Astrocyte of the spinal cord (primary cell): ENCODE results near the gene LIN37.

Source experiments
- DNase-seq: peaks from one replicate; pipeline ENCODE4 v3.0.0; 2011; ENCODE audit warnings: low read depth, low spot score
- H3K4me3 ChIP-seq: 2 replicates; pipeline ENCODE4 v1.5.1; 2011; ENCODE audit warnings: low read depth, mild to moderate bottlenecking, low read length, moderate library complexity
- in situ Hi-C: cut with HindIII; loops from 2 replicates; pipeline ENCODE4 v1.10.0; 2017; ENCODE audit warnings: low sequenced_read_pairs
- TF ChIP-seq, protein P1 (sequence below): IDR thresholded peaks from 2 replicates; pipeline ENCODE4 v1.5.1; 2012; ENCODE audit warnings: low read depth, mild to moderate bottlenecking, low read length, inconsistent platforms

The LIN37 gene

DNA sequence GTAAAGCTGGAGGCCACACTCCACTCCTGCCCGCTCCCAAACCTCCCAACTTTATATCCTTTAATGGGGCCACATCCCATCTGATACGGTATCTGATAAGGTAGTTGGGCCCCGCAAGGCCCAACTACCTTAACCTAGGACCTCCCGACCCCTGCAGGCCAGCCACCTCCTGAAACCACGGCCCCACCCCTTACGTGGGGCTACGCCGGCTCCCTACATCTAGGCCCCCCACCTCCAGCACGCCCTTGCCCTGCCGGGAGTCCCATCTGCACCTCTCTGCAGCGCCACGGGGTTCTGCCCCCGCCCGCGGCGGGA lies 8.3 kb upstream of the LIN37 start:
- peak overlapping the region; percentile 57 for H3K4me3 ChIP-seq
- in situ Hi-C loops, result no loop called here
- DNase-seq, result no peak
- TF ChIP-seq, protein P1, sequence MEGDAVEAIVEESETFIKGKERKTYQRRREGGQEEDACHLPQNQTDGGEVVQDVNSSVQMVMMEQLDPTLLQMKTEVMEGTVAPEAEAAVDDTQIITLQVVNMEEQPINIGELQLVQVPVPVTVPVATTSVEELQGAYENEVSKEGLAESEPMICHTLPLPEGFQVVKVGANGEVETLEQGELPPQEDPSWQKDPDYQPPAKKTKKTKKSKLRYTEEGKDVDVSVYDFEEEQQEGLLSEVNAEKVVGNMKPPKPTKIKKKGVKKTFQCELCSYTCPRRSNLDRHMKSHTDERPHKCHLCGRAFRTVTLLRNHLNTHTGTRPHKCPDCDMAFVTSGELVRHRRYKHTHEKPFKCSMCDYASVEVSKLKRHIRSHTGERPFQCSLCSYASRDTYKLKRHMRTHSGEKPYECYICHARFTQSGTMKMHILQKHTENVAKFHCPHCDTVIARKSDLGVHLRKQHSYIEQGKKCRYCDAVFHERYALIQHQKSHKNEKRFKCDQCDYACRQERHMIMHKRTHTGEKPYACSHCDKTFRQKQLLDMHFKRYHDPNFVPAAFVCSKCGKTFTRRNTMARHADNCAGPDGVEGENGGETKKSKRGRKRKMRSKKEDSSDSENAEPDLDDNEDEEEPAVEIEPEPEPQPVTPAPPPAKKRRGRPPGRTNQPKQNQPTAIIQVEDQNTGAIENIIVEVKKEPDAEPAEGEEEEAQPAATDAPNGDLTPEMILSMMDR, result no peak

DNA sequence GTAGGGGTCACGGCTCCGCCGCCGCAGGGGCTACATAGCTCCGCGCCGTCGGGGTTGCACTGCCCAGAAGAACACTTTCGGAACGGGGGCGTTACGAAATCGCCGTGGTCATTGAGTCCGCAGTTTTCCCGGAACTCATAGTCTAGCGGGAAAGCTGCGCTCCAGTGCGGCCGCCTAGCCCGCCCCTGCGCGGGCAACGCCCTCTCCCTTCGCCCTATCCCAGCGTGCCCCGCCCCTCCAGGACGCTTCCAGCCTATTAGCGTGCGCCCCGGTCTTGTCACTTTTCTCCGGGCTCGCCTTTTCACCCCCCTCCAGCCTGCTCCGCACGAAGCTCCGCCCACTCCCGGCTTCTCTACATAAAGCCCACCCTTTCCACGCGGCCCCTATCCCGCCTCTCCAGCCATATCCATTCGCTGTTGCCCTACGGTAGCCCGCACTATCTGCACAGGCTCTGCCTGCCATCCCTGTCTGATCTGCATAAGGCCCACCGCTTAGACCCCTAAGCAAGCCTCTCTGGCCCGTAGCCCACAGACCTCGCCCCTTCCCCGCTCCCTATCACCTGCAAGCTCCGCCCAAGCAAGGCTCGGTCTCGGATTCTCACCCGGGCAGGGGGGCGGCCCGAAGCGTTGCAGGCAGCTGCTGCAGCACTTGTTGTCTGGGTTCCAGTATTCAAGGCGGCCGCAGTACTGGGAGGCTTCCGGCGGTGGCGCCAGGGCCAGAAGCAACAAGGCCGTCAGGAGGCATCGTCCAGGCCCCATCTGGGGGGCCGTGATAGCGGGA lies 7.8 kb upstream of the LIN37 start:
- H3K4me3 ChIP-seq, result peak overlapping the region; percentile 57
- TF ChIP-seq, protein P1, result peak; percentile 21
- in situ Hi-C loops, result no loop called here
- peak; percentile 97 for DNase-seq

DNA sequence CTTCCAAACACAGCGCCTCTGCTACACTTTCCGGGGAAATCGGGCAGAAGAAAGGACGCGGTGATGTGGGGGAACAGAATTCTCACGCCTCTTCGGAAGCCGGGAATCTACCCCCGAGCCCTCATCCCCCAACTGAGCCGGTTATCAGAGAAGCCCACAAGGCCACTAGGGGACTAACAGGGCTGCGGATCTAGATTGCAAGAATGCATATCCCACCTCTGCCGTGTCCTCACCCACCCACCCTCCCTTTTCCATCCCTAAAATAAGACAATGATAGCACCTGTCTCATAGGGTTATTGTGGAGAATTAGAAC lies 7.2 kb upstream of the LIN37 start:
- no peak for DNase-seq
- H3K4me3 ChIP-seq, result peak overlapping the region; percentile 57
- in situ Hi-C loops, result no loop called here
- TF ChIP-seq, protein P1, result no peak

GRCh38 chr19:35742121-35742724 lies 6.2 kb upstream of the LIN37 start, which contains the start of gene IGFLR1:
TSS of gene IGFLR1 (minus strand) at chr19:35742452. CDS start at chr19:35741180, 1,272 bp downstream.
- no peak for DNase-seq
- TF ChIP-seq, protein P1, result no peak
- no peak within 1 kb of the TSS for H3K4me3 ChIP-seq
- in situ Hi-C loops, result no loop called here

DNA sequence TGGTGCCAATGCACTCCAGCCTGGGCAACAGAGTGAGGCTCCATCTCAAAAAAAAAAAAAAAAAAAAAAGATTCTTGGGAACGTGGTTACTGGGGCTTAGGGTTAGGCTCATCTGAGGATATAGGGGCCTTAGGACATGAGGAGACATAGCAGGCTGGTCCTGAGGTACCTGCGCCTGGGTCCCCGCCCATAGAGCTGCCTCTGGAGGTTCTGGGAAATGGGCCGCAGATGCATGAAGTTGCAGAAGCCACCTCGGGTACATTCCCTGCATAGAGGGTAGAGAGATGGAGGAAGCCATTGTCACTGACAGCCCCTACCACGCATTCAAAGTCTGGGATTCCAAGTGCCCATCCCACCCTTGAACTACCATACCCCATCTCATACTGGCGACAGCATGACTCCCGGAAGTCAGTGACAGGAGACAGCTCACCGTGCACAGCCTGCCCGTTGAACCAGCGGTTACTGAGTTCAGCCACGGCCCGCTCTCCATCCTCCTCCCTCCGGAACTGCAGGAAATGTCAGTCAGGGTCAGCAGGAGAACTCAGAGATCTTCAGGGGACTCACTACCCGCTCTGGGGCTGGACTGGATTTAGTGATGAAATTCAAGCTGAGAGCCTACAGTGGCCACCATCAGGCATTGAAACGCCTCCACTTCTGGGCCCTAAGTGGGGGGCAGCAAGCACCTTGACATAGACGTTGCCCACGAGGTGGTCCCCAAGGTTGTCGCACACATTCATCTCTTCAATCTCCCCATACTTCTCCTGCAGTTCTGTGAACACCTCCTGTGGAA lies 4.5 kb upstream of the LIN37 start:
- TF ChIP-seq, protein P1, result no peak
- DNase-seq, result no peak
- in situ Hi-C loops, result no loop called here
- H3K4me3 ChIP-seq, result no peak overlapping the region

- peak; percentile 97 for DNase-seq
- in situ Hi-C loops, result no loop called here
- H3K4me3 ChIP-seq, result peak overlapping the region; percentile 97
- TF ChIP-seq, protein P1, result peak; percentile 55
Measured at GRCh38 chr19:35744430-35745327, 3.7 kb upstream of the LIN37 start.
